Lung (tissue), 12 donors: Measurements from ENCODE around the gene CEP85L. TPM values are rescaled to one million over a fixed set of nuclear protein-coding genes. Genes with fewer than 3 reads are reported as not detected.
A peak's percentile ranks its signal among the peaks of the same experiment; 100 is the strongest.

Experiments used
- ATAC-seq: fragments of 200-7000 bp; cut with Tn5 transposase; one replicate; pipeline ENCODE4 v1.9.1; 2020; ENCODE audit warnings: moderate number of reproducible peaks; ENCODE audit not compliant: insufficient read depth, low FRiP score
- DNase-seq, 3 donors: peaks; one replicate each; pipeline ENCODE4 v3.0.0-alpha.2; 2013 to 2017
- H3K27ac ChIP-seq, 2 donors: one replicate each; pipeline ENCODE4 v1.5.1; 2013; ENCODE audit warnings: mild to moderate bottlenecking in 2 of 2, moderate library complexity in 2 of 2, control low read depth in 1 of 2, inconsistent platforms in 1 of 2, low read depth in 1 of 2, low read length in 1 of 2
- H3K27me3 ChIP-seq, 3 donors: one replicate each; pipeline ENCODE4 v1.5.1; 2013; ENCODE audit warnings: low read length in 2 of 3; ENCODE audit not compliant: control insufficient read depth in 3 of 3, insufficient read depth in 3 of 3
- H3K36me3 ChIP-seq, 4 donors: one replicate each; pipeline ENCODE4 v1.5.1; 2013; ENCODE audit warnings: low read length in 4 of 4, mild to moderate bottlenecking in 1 of 4, moderate library complexity in 1 of 4; ENCODE audit not compliant: control insufficient read depth in 4 of 4, insufficient read depth in 4 of 4
- H3K4me1 ChIP-seq, 5 donors: one replicate each; pipeline ENCODE4 v1.5.1; 2013; ENCODE audit warnings: low read length in 5 of 5, mild to moderate bottlenecking in 2 of 5, moderate library complexity in 1 of 5; ENCODE audit not compliant: control insufficient read depth in 5 of 5, insufficient read depth in 5 of 5
- H3K4me3 ChIP-seq: one replicate; pipeline ENCODE4 v1.5.1; 2013; ENCODE audit warnings: mild to moderate bottlenecking, control low read depth, moderate library complexity
- H3K9ac ChIP-seq, 2 donors: one replicate each; pipeline ENCODE4 v1.5.1; 2013; ENCODE audit warnings: low read length in 2 of 2, control low read depth in 1 of 2; ENCODE audit not compliant: insufficient read depth in 1 of 2
- H3K9me3 ChIP-seq, 4 donors: one replicate each; pipeline ENCODE4 v1.5.1; 2013; ENCODE audit warnings: low read length in 3 of 4, mild to moderate bottlenecking in 1 of 4, moderate library complexity in 1 of 4; ENCODE audit not compliant: control insufficient read depth in 4 of 4, insufficient read depth in 3 of 4
- CTCF ChIP-seq: IDR thresholded peaks from 2 replicates; pipeline ENCODE4 v1.5.1; 2012; ENCODE audit warnings: mild to moderate bottlenecking; ENCODE audit errors: control extremely low read depth, extremely low read depth
- WGBS, 2 donors: extraction: QIAGEN DNeasy Blood & Tissue Kit; methylation state at CpG; one replicate each; pipeline ENCODE4 v1.1.7; 2013; 5-methylcytosine and 5-hydroxymethylcytosine counted together
- polyA plus RNA-seq, 2 donors: library from polyadenylated mRNA; stranded (reverse); fragments of 200-250 nt; gene quantifications; one replicate each; pipeline ENCODE4 v1.2.1, GENCODE V29; 2013
- total RNA-seq, 2 donors: library from RNA; depleted of rRNA in 1 of 2; stranded (reverse); fragments of >200 nt in 1 of 2; gene quantifications; one replicate each; pipeline ENCODE4 v1.2.1, GENCODE V29; 2014 to 2021
- donor health status: control.
- donor health status: control.
- donor health status: Bipolar disorder and iron deficiency.
- donor health status: healthy.
- donor health status: DM: yes; HTN: yes; CAD: no.

CEP85L gene
- total and polyA plus RNA-seq, 4 donors, result 1.3 to 40.8 (median 7.1) TPM

- Histone ChIP-seq H3K27ac (no peak overlapping the region), H3K4me1 (peaks cover 0 to 6% (median 0%) of the 10 kb centered on the region in 5 donors), H3K4me3 (no peak overlapping the region), H3K9ac (no peak overlapping the region), H3K27me3 (no peaks in the 10 kb centered on the region), H3K36me3 (peaks cover 0 to 6% (median 0%) of the 10 kb centered on the region in 4 donors), H3K9me3 (no peaks in the 10 kb centered on the region)
- no peak for TF ChIP-seq CTCF
- ATAC-seq, result no peak
- no peak for DNase-seq
These were observed 91.7 kb downstream of the CEP85L start for GRCh38 chr6:118559659-118560058.

GRCh38 chr6:118558464-118559217 is 92.8 kb downstream of the CEP85L start:
- WGBS, 2 donors, result 29 to 42% methylated on average over 6 of the region's 6 CpGs
- no peak overlapping the region for H3K27ac ChIP-seq
- peaks cover 0 to 6% (median 0%) of the 10 kb centered on the region in 4 donors for H3K36me3 ChIP-seq
- ATAC-seq, result no peak
- H3K9me3 ChIP-seq, result no peaks in the 10 kb centered on the region
- no peak for DNase-seq
- H3K4me1 ChIP-seq, result peaks cover 0 to 6% (median 0%) of the 10 kb centered on the region in 5 donors
- no peaks in the 10 kb centered on the region for H3K27me3 ChIP-seq
- H3K9ac ChIP-seq, result no peak overlapping the region
- TF ChIP-seq CTCF, result no peak
- H3K4me3 ChIP-seq, result no peak overlapping the region

- H3K4me1 ChIP-seq, result peaks cover 0 to 16% (median 4%) of the 10 kb centered on the region in 5 donors
- TF ChIP-seq CTCF, result no peak
- H3K9me3 ChIP-seq, result no peaks in the 10 kb centered on the region
- H3K36me3 ChIP-seq, result peaks cover 0 to 4% (median 0%) of the 10 kb centered on the region in 4 donors
- no peak for ATAC-seq
- DNase-seq, result no peak
- no peak overlapping the region for H3K4me3 ChIP-seq
- no peak overlapping the region for H3K9ac ChIP-seq
- H3K27me3 ChIP-seq, result no peaks in the 10 kb centered on the region
- peak overlapping the region in 1 of 2 donors; percentile 91 for H3K27ac ChIP-seq
- 80 to 95% methylated on average over 1 of the region's 1 CpG for WGBS, 2 donors
These were observed 96.7 kb downstream of the CEP85L start for GRCh38 chr6:118554698-118555097.

- Histone ChIP-seq H3K4me3 (no peak overlapping the region), H3K9ac (no peak overlapping the region)
These were observed 98.3 kb downstream of the CEP85L start for GRCh38 chr6:118553132-118553531.

More at GRCh38 chr6:118553132-118553531, 98.3 kb downstream of the CEP85L start:
- 46 to 68% methylated on average over 1 of the region's 1 CpG for WGBS, 2 donors
- no peaks in the 10 kb centered on the region for H3K9me3 ChIP-seq
- peaks cover 0 to 4% (median 0%) of the 10 kb centered on the region in 4 donors for H3K36me3 ChIP-seq
- DNase-seq (no peak), ATAC-seq (no peak)
- H3K27ac ChIP-seq, result peak overlapping the region in 1 of 2 donors; percentile 60
- H3K4me1 ChIP-seq, result peaks cover 0 to 11% (median 0%) of the 10 kb centered on the region in 5 donors
- H3K27me3 ChIP-seq, result no peaks in the 10 kb centered on the region
- TF ChIP-seq CTCF, result no peak
